Measurements from ENCODE around the gene AQP12B.
A peak's percentile ranks its signal among the peaks of the same experiment; 100 is the strongest.

Gene AQP12B

GRCh38 chr2:240717681-240718581, 35.2 kb upstream of the AQP12B start:
- no peak for DNase-seq

GRCh38 chr2:240717181-240717641, 34.5 kb upstream of the AQP12B start:
- no peak for DNase-seq

GRCh38 chr2:240716130-240716798, 33.6 kb upstream of the AQP12B start:
- DNase-seq, result no peak

- no peak for DNase-seq
Observed at GRCh38 chr2:240714747-240715725, 32.4 kb upstream of the AQP12B start.

GRCh38 chr2:240713928-240714746, 31.5 kb upstream of the AQP12B start:
- no peak for DNase-seq

GRCh38 chr2:240713071-240713927, 30.6 kb upstream of the AQP12B start:
- DNase-seq, result no peak

GRCh38 chr2:240712121-240712520, 29.4 kb upstream of the AQP12B start:
- no peak for DNase-seq

- no peak for DNase-seq
Observed at GRCh38 chr2:240711701-240712100, 29.0 kb upstream of the AQP12B start.

GRCh38 chr2:240711296-240711695, 28.6 kb upstream of the AQP12B start:
- no peak for DNase-seq

GRCh38 chr2:240708457-240708856, 25.8 kb upstream of the AQP12B start:
- no peak for DNase-seq

GRCh38 chr2:240707821-240708220, 25.1 kb upstream of the AQP12B start:
- DNase-seq, result no peak

GRCh38 chr2:240707043-240707756, 24.5 kb upstream of the AQP12B start:
- no peak for DNase-seq

- peak; percentile 66 for DNase-seq
Observed at GRCh38 chr2:240705204-240705791, 22.6 kb upstream of the AQP12B start.

- DNase-seq, result no peak
Observed at GRCh38 chr2:240704651-240705050, 22.0 kb upstream of the AQP12B start.

GRCh38 chr2:240703417-240704341, 21.0 kb upstream of the AQP12B start:
- no peak for DNase-seq

GRCh38 chr2:240702640-240703011, 19.9 kb upstream of the AQP12B start:
- DNase-seq, result no peak

GRCh38 chr2:240701736-240702639, 19.3 kb upstream of the AQP12B start:
- no peak for DNase-seq

Data from inflammatory macrophage treated with lipopolysaccharide for 4 hours (primary cell).